HG03108 (cell line): ENCODE data around the gene P2RY8.
A peak's percentile ranks its signal among the peaks of the same experiment; 100 is the strongest.

Experiments
- ATAC-seq: cut with Tn5 transposase; IDR thresholded peaks from one replicate; pipeline ENCODE4 v1.9.1; 2021; ENCODE audit warnings: moderate library complexity; ENCODE audit not compliant: unreplicated experiment

The P2RY8 gene

GRCh38 chrX:1466971-1467561 is 69.9 kb downstream of the P2RY8 start:
- ATAC-seq, result peak; percentile 35

- no peak for ATAC-seq
Measured at GRCh38 chrX:1466232-1466661, 70.7 kb downstream of the P2RY8 start.

- no peak for ATAC-seq
Measured at GRCh38 chrX:1465286-1466231, 71.4 kb downstream of the P2RY8 start.

GRCh38 chrX:1464971-1465285 is 72.1 kb downstream of the P2RY8 start:
- no peak for ATAC-seq

GRCh38 chrX:1464041-1464970 is 72.7 kb downstream of the P2RY8 start:
- no peak for ATAC-seq

- ATAC-seq, result no peak
Measured at GRCh38 chrX:1463581-1463980, 73.4 kb downstream of the P2RY8 start.

GRCh38 chrX:1462596-1463251 is 74.3 kb downstream of the P2RY8 start:
- ATAC-seq, result no peak

- no peak for ATAC-seq
Measured at GRCh38 chrX:1462110-1462509, 74.9 kb downstream of the P2RY8 start.

- ATAC-seq, result no peak
Measured at GRCh38 chrX:1455948-1456280, 81.1 kb downstream of the P2RY8 start.

- peak; percentile 41 for ATAC-seq
Measured at GRCh38 chrX:1453951-1454785, 82.8 kb downstream of the P2RY8 start.

- ATAC-seq, result no peak
Measured at GRCh38 chrX:1453395-1453783, 83.6 kb downstream of the P2RY8 start.

GRCh38 chrX:1452516-1453394 is 84.2 kb downstream of the P2RY8 start, which contains the start of gene ASMTL:
Gene ASMTL, minus strand, starts transcription at chrX:1452909. Its CDS starts 69 bp downstream, at chrX:1452840.
- peak; percentile 80 for ATAC-seq

GRCh38 chrX:1451661-1452515 is 85.1 kb downstream of the P2RY8 start:
- no peak for ATAC-seq

- ATAC-seq, result no peak
Measured at GRCh38 chrX:1451251-1451660, 85.7 kb downstream of the P2RY8 start.

GRCh38 chrX:1450361-1451161 is 86.4 kb downstream of the P2RY8 start:
- no peak for ATAC-seq

GRCh38 chrX:1449823-1450149 is 87.2 kb downstream of the P2RY8 start:
- no peak for ATAC-seq

- ATAC-seq, result no peak
Measured at GRCh38 chrX:1449036-1449822, 87.8 kb downstream of the P2RY8 start.
